Spleen (tissue), 7 donors: ENCODE results near the gene DCLK2.

ENCODE experiments used
- POLR2A ChIP-seq, 3 donors: fragments of 450-650 bp; IDR thresholded peaks; one replicate each; pipeline ENCODE4 v1.5.1; 2017; ENCODE audit warnings: antibody characterized with exemption in 3 of 3, mild to moderate bottlenecking in 1 of 3
- TF ChIP-seq, protein P1 (sequence below), 11 experiments: fragments of 200-600 bp in 7 of 11; fragments of 450-650 bp in 4 of 11; sonication (generic) in 4 of 11; IDR thresholded peaks in 8 of 11; conservative IDR thresholded peaks in 3 of 11; 1 replicate in 7 of 11; 2 replicates in 4 of 11; pipeline versions ENCODE4 v1.4.0 to v1.8.0; 2016 to 2021; ENCODE audit warnings: antibody characterized with exemption in 11 of 11, inconsistent platforms in 4 of 11, mild to moderate bottlenecking in 1 of 11
- donor health status: DM: no; HTN: no; CAD: no; lungs with moderate emphysema.
- donor health status: DM: no; HTN: no; CAD: no.
- donor health status: DM: no; HTN: no; CAD: no.

DNA sequence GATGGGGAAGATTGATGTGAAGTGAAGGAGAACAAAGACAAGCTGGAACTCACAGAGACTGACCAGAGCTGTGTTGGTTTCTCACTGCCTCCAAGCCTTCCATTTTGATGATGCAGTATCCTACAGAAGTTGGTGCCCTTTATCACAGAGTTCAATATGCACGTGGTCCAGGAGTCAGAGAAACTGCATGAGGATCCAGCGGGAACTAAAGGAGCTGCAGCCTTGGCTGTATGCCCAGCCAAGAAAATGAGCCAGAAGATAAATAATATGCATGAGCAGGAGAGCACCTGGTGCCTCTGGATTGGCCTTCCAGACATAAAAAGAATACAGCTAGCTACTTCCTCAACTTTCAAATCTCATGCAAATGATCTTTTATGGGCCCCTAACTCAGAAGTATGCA is 44.3 kb upstream of the DCLK2 start:
- TF ChIP-seq, protein P1, sequence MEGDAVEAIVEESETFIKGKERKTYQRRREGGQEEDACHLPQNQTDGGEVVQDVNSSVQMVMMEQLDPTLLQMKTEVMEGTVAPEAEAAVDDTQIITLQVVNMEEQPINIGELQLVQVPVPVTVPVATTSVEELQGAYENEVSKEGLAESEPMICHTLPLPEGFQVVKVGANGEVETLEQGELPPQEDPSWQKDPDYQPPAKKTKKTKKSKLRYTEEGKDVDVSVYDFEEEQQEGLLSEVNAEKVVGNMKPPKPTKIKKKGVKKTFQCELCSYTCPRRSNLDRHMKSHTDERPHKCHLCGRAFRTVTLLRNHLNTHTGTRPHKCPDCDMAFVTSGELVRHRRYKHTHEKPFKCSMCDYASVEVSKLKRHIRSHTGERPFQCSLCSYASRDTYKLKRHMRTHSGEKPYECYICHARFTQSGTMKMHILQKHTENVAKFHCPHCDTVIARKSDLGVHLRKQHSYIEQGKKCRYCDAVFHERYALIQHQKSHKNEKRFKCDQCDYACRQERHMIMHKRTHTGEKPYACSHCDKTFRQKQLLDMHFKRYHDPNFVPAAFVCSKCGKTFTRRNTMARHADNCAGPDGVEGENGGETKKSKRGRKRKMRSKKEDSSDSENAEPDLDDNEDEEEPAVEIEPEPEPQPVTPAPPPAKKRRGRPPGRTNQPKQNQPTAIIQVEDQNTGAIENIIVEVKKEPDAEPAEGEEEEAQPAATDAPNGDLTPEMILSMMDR (IDR thresholded peaks at IDR 0.05 in 8 of 11, conservative IDR thresholded peaks at IDR 0.05 in 3 of 11): no peak
- TF ChIP-seq POLR2A (IDR thresholded peaks at IDR 0.05): no peak
